Astrocyte (in vitro differentiated cells and primary cell): ENCODE data around the gene MLLT10. TPM values are rescaled to one million over a fixed set of nuclear protein-coding genes. Genes with fewer than 3 reads are reported as not detected.
A peak's percentile ranks its signal among the peaks of the same experiment; 100 is the strongest.

Source experiments
- DNase-seq: peaks from one replicate; pipeline ENCODE4 v3.0.0-alpha.2; 2010; ENCODE audit warnings: low read depth
- FAIRE-seq: peaks from 2 replicates; lab custom pipeline; 2011; peaks lifted over from hg19 to GRCh38; lab: Jason Lieb, UNC
- H2AFZ ChIP-seq: 2 replicates; pipeline ENCODE4 v1.6.0; 2012; ENCODE audit warnings: low read depth, low read length, inconsistent platforms
- H3K27ac ChIP-seq: 2 replicates; pipeline ENCODE4 v1.5.1; 2011; ENCODE audit warnings: low read depth, low read length, inconsistent platforms
- H3K27me3 ChIP-seq: 2 replicates; pipeline ENCODE4 v1.6.0; 2011; ENCODE audit warnings: low read length, inconsistent platforms; ENCODE audit not compliant: insufficient read depth
- H3K36me3 ChIP-seq: 2 replicates; pipeline ENCODE4 v1.5.1; 2011; ENCODE audit warnings: low read length, inconsistent platforms; ENCODE audit not compliant: insufficient read depth
- H3K4me1 ChIP-seq: 2 replicates; pipeline ENCODE4 v1.5.1; 2011; ENCODE audit warnings: low read length, inconsistent platforms; ENCODE audit not compliant: insufficient read depth
- H3K4me2 ChIP-seq: 2 replicates; pipeline ENCODE4 v1.6.0; 2012; ENCODE audit warnings: low read length, inconsistent platforms
- H3K4me3 ChIP-seq: 2 replicates; pipeline ENCODE4 v1.5.1; 2011; ENCODE audit warnings: low read depth, mild to moderate bottlenecking, low read length, inconsistent platforms; ENCODE audit not compliant: insufficient read depth
- H3K79me2 ChIP-seq: 2 replicates; pipeline ENCODE4 v1.6.0; 2012; ENCODE audit warnings: mild to moderate bottlenecking, low read length, inconsistent platforms; ENCODE audit not compliant: insufficient read depth
- H3K9ac ChIP-seq: 2 replicates; pipeline ENCODE4 v1.6.0; 2012; ENCODE audit warnings: mild to moderate bottlenecking, low read length, inconsistent platforms
- H3K9me3 ChIP-seq: 2 replicates; pipeline ENCODE4 v1.5.1; 2012; ENCODE audit warnings: low read depth, mild to moderate bottlenecking, low read length, inconsistent platforms; ENCODE audit not compliant: insufficient read depth
- H4K20me1 ChIP-seq: 2 replicates; pipeline ENCODE4 v1.6.0; 2012; ENCODE audit warnings: low read length, inconsistent platforms; ENCODE audit not compliant: insufficient read depth
- H3K27ac Mint-ChIP-seq: one replicate; pipeline ENCODE4 v1.8.0; 2021; ENCODE audit warnings: mild to moderate bottlenecking, mixed read lengths; ENCODE audit not compliant: unreplicated experiment
- H3K27me3 Mint-ChIP-seq: one replicate; pipeline ENCODE4 v1.8.0; 2021; ENCODE audit warnings: low read depth, mixed read lengths; ENCODE audit not compliant: unreplicated experiment
- H3K36me3 Mint-ChIP-seq: one replicate; pipeline ENCODE4 v1.8.0; 2021; ENCODE audit warnings: low read depth, mixed read lengths; ENCODE audit not compliant: unreplicated experiment
- H3K4me1 Mint-ChIP-seq: one replicate; pipeline ENCODE4 v1.8.0; 2021; ENCODE audit warnings: low read depth, mixed read lengths; ENCODE audit not compliant: unreplicated experiment
- H3K4me3 Mint-ChIP-seq: one replicate; pipeline ENCODE4 v1.8.0; 2021; ENCODE audit warnings: mild to moderate bottlenecking, moderate library complexity, mixed read lengths; ENCODE audit not compliant: unreplicated experiment
- H3K9me3 Mint-ChIP-seq: one replicate; pipeline ENCODE4 v1.8.0; 2021; ENCODE audit warnings: mild to moderate bottlenecking, mixed read lengths; ENCODE audit not compliant: unreplicated experiment
- EZH2 ChIP-seq: IDR thresholded peaks from 2 replicates; pipeline ENCODE4 v1.6.1; 2012; ENCODE audit warnings: mild to moderate bottlenecking, low read length, inconsistent platforms; ENCODE audit not compliant: insufficient read depth
- microRNA-seq: library from miRNA; unstranded; fragments of <30 nt; microRNA quantifications from one replicate; pipeline ENCODE4 v1.2.0, GENCODE V29; 2020
- total RNA-seq: library from RNA; stranded (reverse); gene quantifications from 2 replicates; pipeline ENCODE4 v1.2.1, GENCODE V29; 2021
- TF ChIP-seq, protein P1 (sequence below): IDR thresholded peaks from 2 replicates; pipeline ENCODE4 v1.5.1; 2011; ENCODE audit warnings: low read depth, mild to moderate bottlenecking, inconsistent platforms, low read length, moderate library complexity; ENCODE audit not compliant: insufficient read depth

Gene MLLT10
- total RNA-seq, 1 donor from 2014 or later, result 46.9 TPM

DNA sequence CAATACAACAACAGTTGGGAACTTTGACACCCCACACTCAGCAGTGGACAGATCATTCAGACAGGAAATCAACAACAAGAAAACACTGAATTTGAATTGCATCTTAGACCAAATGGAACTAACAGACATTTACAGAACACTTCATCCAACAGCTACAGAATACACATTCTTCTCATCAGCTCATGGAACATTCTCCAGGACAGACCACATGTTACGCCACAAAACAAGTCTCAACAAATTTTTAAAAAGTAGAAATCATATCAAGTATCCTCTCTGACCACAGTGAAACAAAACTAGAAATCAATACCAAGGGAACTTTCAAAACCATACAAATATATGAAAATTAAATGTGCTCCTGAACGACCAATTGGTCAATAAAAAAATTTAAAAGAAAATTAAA is 257.2 kb downstream of the MLLT10 start:
- Histone ChIP-seq H3K9ac (no peak overlapping the region), H4K20me1 (no peaks in the 10 kb centered on the region), H3K27me3 (no peaks in the 10 kb centered on the region), H3K36me3 (no peaks in the 10 kb centered on the region), H3K4me2 (no peak overlapping the region), H3K4me1 (no peaks in the 10 kb centered on the region), H2AFZ (no peak overlapping the region), H3K9me3 (no peaks in the 10 kb centered on the region), H3K79me2 (no peaks in the 10 kb centered on the region), H3K27ac (no peak overlapping the region), H3K4me3 (no peak overlapping the region)
- peaks cover 2% of the 10 kb centered on the region for H3K9me3 Mint-ChIP-seq
- no peak for DNase-seq
- TF ChIP-seq, protein P1, sequence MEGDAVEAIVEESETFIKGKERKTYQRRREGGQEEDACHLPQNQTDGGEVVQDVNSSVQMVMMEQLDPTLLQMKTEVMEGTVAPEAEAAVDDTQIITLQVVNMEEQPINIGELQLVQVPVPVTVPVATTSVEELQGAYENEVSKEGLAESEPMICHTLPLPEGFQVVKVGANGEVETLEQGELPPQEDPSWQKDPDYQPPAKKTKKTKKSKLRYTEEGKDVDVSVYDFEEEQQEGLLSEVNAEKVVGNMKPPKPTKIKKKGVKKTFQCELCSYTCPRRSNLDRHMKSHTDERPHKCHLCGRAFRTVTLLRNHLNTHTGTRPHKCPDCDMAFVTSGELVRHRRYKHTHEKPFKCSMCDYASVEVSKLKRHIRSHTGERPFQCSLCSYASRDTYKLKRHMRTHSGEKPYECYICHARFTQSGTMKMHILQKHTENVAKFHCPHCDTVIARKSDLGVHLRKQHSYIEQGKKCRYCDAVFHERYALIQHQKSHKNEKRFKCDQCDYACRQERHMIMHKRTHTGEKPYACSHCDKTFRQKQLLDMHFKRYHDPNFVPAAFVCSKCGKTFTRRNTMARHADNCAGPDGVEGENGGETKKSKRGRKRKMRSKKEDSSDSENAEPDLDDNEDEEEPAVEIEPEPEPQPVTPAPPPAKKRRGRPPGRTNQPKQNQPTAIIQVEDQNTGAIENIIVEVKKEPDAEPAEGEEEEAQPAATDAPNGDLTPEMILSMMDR, result no peak
- no peak for TF ChIP-seq EZH2
- H3K27me3 Mint-ChIP-seq, result no peaks in the 10 kb centered on the region
- H3K27ac Mint-ChIP-seq, result no peak overlapping the region
- FAIRE-seq, result no peak
- peaks cover 12% of the 10 kb centered on the region for H3K36me3 Mint-ChIP-seq
- H3K4me1 Mint-ChIP-seq, result no peaks in the 10 kb centered on the region
- no peak overlapping the region for H3K4me3 Mint-ChIP-seq

Small RNAs within 50 kb of the gene (microRNA-seq; reads per million reads assigned to microRNA genes)
- gene MIR1915, result 85.4 reads per million, percentile 65 among the genes with 10 or more reads in this experiment

Other genes with a start within 250 kb of the MLLT10 start
- 5.9 and 7.8 TPM in 2 replicates for gene SKIDA1, start 8.6 kb upstream of the MLLT10 start, total RNA-seq